ENCODE results near the gene DSEL. TPM values are rescaled to one million over a fixed set of nuclear protein-coding genes. Genes with fewer than 3 reads are reported as not detected.

Gene DSEL
- total RNA-seq, 1 donor from 2014 or later, result 7.1 TPM

GRCh38 chr18:67483237-67483636, 33.3 kb downstream of the DSEL start:
- DNase-seq (ENCODE audit: low read depth), result no peak
- H3K27me3 ChIP-seq (ENCODE audit: control insufficient read depth, insufficient read depth, low read length), result no peaks in the 10 kb centered on the region

GRCh38 chr18:67478249-67478648, 38.3 kb downstream of the DSEL start:
- no peak for TF ChIP-seq CTCF (IDR thresholded peaks at IDR 0.05; ENCODE audit: insufficient read depth, low read length, poor library complexity, severe bottlenecking)
- Histone ChIP-seq H3K4me3 (ENCODE audit: low read depth, low read length) (no peak overlapping the region), H3K36me3 (ENCODE audit: control insufficient read depth, insufficient read depth, low read length) (no peaks in the 10 kb centered on the region), H3K27me3 (ENCODE audit: control insufficient read depth, insufficient read depth, low read length) (no peaks in the 10 kb centered on the region)
- no peak for DNase-seq (ENCODE audit: low read depth)

More at GRCh38 chr18:67483237-67483636, 33.3 kb downstream of the DSEL start:
- Histone ChIP-seq H3K36me3 (ENCODE audit: control insufficient read depth, insufficient read depth, low read length) (no peaks in the 10 kb centered on the region), H3K4me3 (ENCODE audit: low read depth, low read length) (no peak overlapping the region)
- TF ChIP-seq CTCF (IDR thresholded peaks at IDR 0.05; ENCODE audit: insufficient read depth, low read length, poor library complexity, severe bottlenecking), result no peak

GRCh38 chr18:67477522-67477921, 39.0 kb downstream of the DSEL start:
- TF ChIP-seq CTCF (IDR thresholded peaks at IDR 0.05; ENCODE audit: insufficient read depth, low read length, poor library complexity, severe bottlenecking), result no peak
- Histone ChIP-seq H3K27me3 (ENCODE audit: control insufficient read depth, insufficient read depth, low read length) (no peaks in the 10 kb centered on the region), H3K4me3 (ENCODE audit: low read depth, low read length) (no peak overlapping the region), H3K36me3 (ENCODE audit: control insufficient read depth, insufficient read depth, low read length) (no peaks in the 10 kb centered on the region)
- DNase-seq (ENCODE audit: low read depth), result no peak

- DNase-seq (ENCODE audit: low read depth), result no peak
- Histone ChIP-seq H3K36me3 (ENCODE audit: control insufficient read depth, insufficient read depth, low read length) (no peaks in the 10 kb centered on the region), H3K4me3 (ENCODE audit: low read depth, low read length) (no peak overlapping the region), H3K27me3 (ENCODE audit: control insufficient read depth, insufficient read depth, low read length) (no peaks in the 10 kb centered on the region)
- no peak for TF ChIP-seq CTCF (IDR thresholded peaks at IDR 0.05; ENCODE audit: insufficient read depth, low read length, poor library complexity, severe bottlenecking)
Observed at GRCh38 chr18:67476585-67476984, 39.9 kb downstream of the DSEL start.

- no peak for DNase-seq (ENCODE audit: low read depth)
- no peak overlapping the region for H3K4me3 ChIP-seq (ENCODE audit: low read depth, low read length)
- TF ChIP-seq CTCF (IDR thresholded peaks at IDR 0.05; ENCODE audit: insufficient read depth, low read length, poor library complexity, severe bottlenecking), result no peak
- H3K27me3 ChIP-seq (ENCODE audit: control insufficient read depth, insufficient read depth, low read length), result no peaks in the 10 kb centered on the region
- H3K36me3 ChIP-seq (ENCODE audit: control insufficient read depth, insufficient read depth, low read length), result no peaks in the 10 kb centered on the region
Observed at GRCh38 chr18:67475673-67476072, 40.8 kb downstream of the DSEL start.

- H3K4me3 ChIP-seq (ENCODE audit: low read depth, low read length), result no peak overlapping the region
- H3K27me3 ChIP-seq (ENCODE audit: control insufficient read depth, insufficient read depth, low read length), result no peaks in the 10 kb centered on the region
- no peak for DNase-seq (ENCODE audit: low read depth)
- TF ChIP-seq CTCF (IDR thresholded peaks at IDR 0.05; ENCODE audit: insufficient read depth, low read length, poor library complexity, severe bottlenecking), result no peak
- no peaks in the 10 kb centered on the region for H3K36me3 ChIP-seq (ENCODE audit: control insufficient read depth, insufficient read depth, low read length)
Observed at GRCh38 chr18:67468038-67468437, 48.5 kb downstream of the DSEL start.
